Measurements from ENCODE around the gene CYP19A1.

CYP19A1 gene

GRCh38 chr15:51161491-51162220 is 176.7 kb downstream of the CYP19A1 start:
- no peak overlapping the region for H3K4me3 ChIP-seq (replicated peaks; ENCODE audit: low read depth, low read length)
- TF ChIP-seq CTCF (IDR thresholded peaks at IDR 0.05; ENCODE audit: insufficient read depth, low read length, poor library complexity, severe bottlenecking): no peak
- no peak for DNase-seq (ENCODE audit: extremely low read depth, insufficient read length)
- H3K27me3 ChIP-seq (replicated peaks; ENCODE audit: control insufficient read depth, insufficient read depth, low read length): no peaks in the 10 kb centered on the region
- no peaks in the 10 kb centered on the region for H3K36me3 ChIP-seq (ENCODE audit: control insufficient read depth, insufficient read depth, low read length)

- Histone ChIP-seq H3K4me3 (replicated peaks; ENCODE audit: low read depth, low read length) (no peak overlapping the region), H3K27me3 (replicated peaks; ENCODE audit: control insufficient read depth, insufficient read depth, low read length) (no peaks in the 10 kb centered on the region), H3K36me3 (ENCODE audit: control insufficient read depth, insufficient read depth, low read length) (no peaks in the 10 kb centered on the region)
- DNase-seq (ENCODE audit: extremely low read depth, insufficient read length): no peak
- no peak for TF ChIP-seq CTCF (IDR thresholded peaks at IDR 0.05; ENCODE audit: insufficient read depth, low read length, poor library complexity, severe bottlenecking)
These were observed 177.9 kb downstream of the CYP19A1 start for GRCh38 chr15:51160484-51160883.

All from GM06990 (cell line).